GM12878 (cell line): ENCODE results near the gene CAMTA1. TPM values are rescaled to one million over a fixed set of nuclear protein-coding genes. Genes with fewer than 3 reads are reported as not detected.

ENCODE experiments used
- ESRRA ChIP-seq: IDR thresholded peaks from 2 replicates; pipeline ENCODE4 v1.6.1; 2012; ENCODE audit warnings: mild to moderate bottlenecking, low read length, improper control_type of control experiment
- polyA plus RNA-seq, 11 experiments: library from polyadenylated mRNA; depleted of rRNA in 4 of 11; unstranded in 6 of 11; stranded (reverse) in 5 of 11; fragments of >200 nt; fragmentation: Nextera tagmentation in 4 of 11; fragmentation: Illumina TruSeq in 1 of 11; extraction: Ambion mirVana in 4 of 11; extraction: Trizol in 1 of 11; gene quantifications; 1 replicate in 1 of 11; 2 replicates in 10 of 11; pipeline versions ENCODE4 v1.2.1 to v1.2.3, GENCODE V29; 2011 to 2016; ENCODE audit warnings: inconsistent platforms in 2 of 11, missing spikeins in 2 of 11, low read depth in 1 of 11
- total RNA-seq, 4 experiments: library from RNA; depleted of rRNA in 3 of 4; stranded (reverse); fragments of >200 nt in 3 of 4; fragmentation: Illumina TruSeq in 1 of 4; extraction: Trizol in 1 of 4; gene quantifications; 2 replicates each; pipeline versions ENCODE4 v1.2.1 to v1.2.3, GENCODE V29; 2013 to 2021
- TF ChIP-seq, protein P1 (sequence below): fragments of 450-650 bp; IDR thresholded peaks from 2 replicates; pipeline ENCODE4 v1.6.1; 2017; ENCODE audit warnings: low read depth, mild to moderate bottlenecking, moderate library complexity
- TF ChIP-seq, protein P2 (sequence below): fragments of 450-650 bp; formaldehyde crosslinking; IDR thresholded peaks from 2 replicates; pipeline ENCODE4 v1.4.0; 2022; ENCODE audit warnings: mild to moderate bottlenecking, moderate library complexity
- TF ChIP-seq, protein P3 (sequence below): fragments of 450-650 bp; IDR thresholded peaks from 2 replicates; pipeline ENCODE4 v1.6.1; 2016; ENCODE audit warnings: mild to moderate bottlenecking, moderate library complexity, borderline replicate concordance

CAMTA1 gene
- total and polyA plus RNA-seq, 10 of the 15 experiments (the other 5 are each of a cell fraction or from before 2014, with no cell fraction given) = 37.7 to 148 (median 76.4) TPM

DNA sequence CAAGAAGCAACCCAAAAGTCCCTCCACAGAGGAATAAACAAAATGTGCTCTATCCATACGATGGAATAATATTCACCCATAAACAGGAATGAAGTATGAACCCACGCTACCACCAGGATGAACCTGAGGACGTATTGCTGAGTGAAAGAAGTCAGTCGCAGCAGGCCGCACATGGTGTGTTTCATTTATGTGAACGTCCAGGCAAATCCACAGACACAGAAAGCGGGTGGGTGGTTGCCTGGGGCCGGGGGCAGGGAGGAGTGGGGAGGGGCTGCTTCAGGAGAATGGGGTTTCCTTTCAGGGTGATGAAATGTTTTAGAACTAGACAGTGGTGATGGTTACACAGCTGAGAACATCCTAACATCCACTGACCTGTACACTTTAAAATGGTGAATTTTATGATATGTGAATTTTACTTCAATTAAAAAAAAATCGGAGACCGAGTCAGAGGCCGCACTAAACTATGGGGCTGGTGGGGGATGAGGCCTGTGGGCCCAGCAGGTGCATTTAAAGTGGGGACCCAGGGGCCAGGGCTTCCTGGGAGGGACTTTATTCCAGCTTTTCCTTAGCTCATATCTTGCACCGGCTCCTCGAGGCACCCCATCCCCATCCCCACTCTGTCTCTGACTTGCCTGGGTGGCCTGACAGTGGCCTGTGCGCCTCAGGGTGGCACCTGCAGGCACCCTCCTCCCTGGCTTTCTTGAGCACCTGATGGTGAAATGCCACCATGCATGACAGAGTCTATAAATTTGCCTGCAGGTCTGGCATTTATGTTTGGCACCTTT lies 593.3 kb downstream of the CAMTA1 start (continued):
- TF ChIP-seq, protein P1, sequence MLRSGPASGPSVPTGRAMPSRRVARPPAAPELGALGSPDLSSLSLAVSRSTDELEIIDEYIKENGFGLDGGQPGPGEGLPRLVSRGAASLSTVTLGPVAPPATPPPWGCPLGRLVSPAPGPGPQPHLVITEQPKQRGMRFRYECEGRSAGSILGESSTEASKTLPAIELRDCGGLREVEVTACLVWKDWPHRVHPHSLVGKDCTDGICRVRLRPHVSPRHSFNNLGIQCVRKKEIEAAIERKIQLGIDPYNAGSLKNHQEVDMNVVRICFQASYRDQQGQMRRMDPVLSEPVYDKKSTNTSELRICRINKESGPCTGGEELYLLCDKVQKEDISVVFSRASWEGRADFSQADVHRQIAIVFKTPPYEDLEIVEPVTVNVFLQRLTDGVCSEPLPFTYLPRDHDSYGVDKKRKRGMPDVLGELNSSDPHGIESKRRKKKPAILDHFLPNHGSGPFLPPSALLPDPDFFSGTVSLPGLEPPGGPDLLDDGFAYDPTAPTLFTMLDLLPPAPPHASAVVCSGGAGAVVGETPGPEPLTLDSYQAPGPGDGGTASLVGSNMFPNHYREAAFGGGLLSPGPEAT = no peak
- no peak for TF ChIP-seq ESRRA
- TF ChIP-seq, protein P2, sequence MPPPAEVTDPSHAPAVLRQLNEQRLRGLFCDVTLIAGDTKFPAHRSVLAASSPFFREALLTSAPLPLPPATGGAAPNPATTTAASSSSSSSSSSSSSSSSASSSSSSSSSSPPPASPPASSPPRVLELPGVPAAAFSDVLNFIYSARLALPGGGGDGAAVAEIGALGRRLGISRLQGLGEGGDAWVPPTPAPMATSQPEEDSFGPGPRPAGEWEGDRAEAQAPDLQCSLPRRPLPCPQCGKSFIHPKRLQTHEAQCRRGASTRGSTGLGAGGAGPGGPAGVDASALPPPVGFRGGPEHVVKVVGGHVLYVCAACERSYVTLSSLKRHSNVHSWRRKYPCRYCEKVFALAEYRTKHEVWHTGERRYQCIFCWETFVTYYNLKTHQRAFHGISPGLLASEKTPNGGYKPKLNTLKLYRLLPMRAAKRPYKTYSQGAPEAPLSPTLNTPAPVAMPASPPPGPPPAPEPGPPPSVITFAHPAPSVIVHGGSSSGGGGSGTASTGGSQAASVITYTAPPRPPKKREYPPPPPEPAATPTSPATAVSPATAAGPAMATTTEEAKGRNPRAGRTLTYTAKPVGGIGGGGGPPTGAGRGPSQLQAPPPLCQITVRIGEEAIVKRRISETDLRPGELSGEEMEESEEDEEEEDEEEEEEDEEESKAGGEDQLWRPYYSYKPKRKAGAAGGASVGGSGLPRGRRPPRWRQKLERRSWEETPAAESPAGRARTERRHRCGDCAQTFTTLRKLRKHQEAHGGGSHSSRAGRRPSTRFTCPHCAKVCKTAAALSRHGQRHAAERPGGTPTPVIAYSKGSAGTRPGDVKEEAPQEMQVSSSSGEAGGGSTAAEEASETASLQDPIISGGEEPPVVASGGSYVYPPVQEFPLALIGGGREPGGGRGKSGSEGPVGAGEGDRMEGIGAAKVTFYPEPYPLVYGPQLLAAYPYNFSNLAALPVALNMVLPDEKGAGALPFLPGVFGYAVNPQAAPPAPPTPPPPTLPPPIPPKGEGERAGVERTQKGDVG = no peak
- TF ChIP-seq, protein P3, sequence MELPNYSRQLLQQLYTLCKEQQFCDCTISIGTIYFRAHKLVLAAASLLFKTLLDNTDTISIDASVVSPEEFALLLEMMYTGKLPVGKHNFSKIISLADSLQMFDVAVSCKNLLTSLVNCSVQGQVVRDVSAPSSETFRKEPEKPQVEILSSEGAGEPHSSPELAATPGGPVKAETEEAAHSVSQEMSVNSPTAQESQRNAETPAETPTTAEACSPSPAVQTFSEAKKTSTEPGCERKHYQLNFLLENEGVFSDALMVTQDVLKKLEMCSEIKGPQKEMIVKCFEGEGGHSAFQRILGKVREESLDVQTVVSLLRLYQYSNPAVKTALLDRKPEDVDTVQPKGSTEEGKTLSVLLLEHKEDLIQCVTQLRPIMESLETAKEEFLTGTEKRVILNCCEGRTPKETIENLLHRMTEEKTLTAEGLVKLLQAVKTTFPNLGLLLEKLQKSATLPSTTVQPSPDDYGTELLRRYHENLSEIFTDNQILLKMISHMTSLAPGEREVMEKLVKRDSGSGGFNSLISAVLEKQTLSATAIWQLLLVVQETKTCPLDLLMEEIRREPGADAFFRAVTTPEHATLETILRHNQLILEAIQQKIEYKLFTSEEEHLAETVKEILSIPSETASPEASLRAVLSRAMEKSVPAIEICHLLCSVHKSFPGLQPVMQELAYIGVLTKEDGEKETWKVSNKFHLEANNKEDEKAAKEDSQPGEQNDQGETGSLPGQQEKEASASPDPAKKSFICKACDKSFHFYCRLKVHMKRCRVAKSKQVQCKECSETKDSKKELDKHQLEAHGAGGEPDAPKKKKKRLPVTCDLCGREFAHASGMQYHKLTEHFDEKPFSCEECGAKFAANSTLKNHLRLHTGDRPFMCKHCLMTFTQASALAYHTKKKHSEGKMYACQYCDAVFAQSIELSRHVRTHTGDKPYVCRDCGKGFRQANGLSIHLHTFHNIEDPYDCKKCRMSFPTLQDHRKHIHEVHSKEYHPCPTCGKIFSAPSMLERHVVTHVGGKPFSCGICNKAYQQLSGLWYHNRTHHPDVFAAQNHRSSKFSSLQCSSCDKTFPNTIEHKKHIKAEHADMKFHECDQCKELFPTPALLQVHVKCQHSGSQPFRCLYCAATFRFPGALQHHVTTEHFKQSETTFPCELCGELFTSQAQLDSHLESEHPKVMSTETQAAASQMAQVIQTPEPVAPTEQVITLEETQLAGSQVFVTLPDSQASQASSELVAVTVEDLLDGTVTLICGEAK = no peak
